Measurements from ENCODE around the gene TENT4A.

DNA sequence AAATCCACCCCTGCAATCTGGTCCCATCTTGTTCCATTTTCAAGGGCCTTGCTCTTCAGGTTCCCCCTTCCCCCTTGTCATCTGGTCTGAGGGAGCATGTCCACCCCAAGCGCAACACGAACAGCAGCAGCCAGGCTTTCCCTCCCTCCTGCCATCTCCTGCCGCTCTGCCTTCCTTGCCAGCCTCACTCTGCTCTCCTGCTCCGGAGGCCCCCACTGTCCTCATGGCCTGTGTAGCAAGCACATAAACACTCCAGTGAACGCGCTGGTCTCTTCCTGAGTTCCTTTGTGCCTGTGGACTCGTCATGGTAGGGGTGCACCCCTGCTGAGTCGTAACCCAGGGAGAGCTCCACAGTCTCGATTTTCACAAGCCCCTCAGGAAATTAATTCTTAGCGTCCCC is 29.9 kb downstream of the TENT4A start:
- TF ChIP-seq POLR2AphosphoS5 (IDR thresholded peaks at IDR 0.05; ENCODE audit: low read depth, low read length), result no peak
- no peak for TF ChIP-seq TAF1 (IDR thresholded peaks at IDR 0.05; ENCODE audit: low read depth, low read length)
- TF ChIP-seq POLR2A (IDR thresholded peaks at IDR 0.05; ENCODE audit: low read depth, low read length), result no peak
- no peak for TF ChIP-seq PAX5 (IDR thresholded peaks at IDR 0.05; ENCODE audit: insufficient read depth, low read length, severe bottlenecking)
- no peak for TF ChIP-seq SPI1 (IDR thresholded peaks at IDR 0.05; ENCODE audit: low read depth, low read length)

Data from GM12891 (cell line).